Middle frontal gyrus (tissue), 1 donor: ENCODE measurements around the gene MCM8.

Source experiments
- DNase-seq: peaks from one replicate; pipeline ENCODE4 v3.0.0-alpha.2; 2015; ENCODE audit warnings: low spot score; ENCODE audit errors: extremely low spot score

Gene MCM8

GRCh38 chr20:6040958-6041807 is 90.7 kb downstream of the MCM8 start:
- no peak for DNase-seq

- no peak for DNase-seq
Measured at GRCh38 chr20:6041808-6042265, 91.4 kb downstream of the MCM8 start.

- DNase-seq: no peak
Measured at GRCh38 chr20:6044115-6044514, 93.7 kb downstream of the MCM8 start.

- no peak for DNase-seq
Measured at GRCh38 chr20:6045566-6045965, 95.1 kb downstream of the MCM8 start.

- DNase-seq: no peak
Measured at GRCh38 chr20:6046432-6046831, 96.0 kb downstream of the MCM8 start.

- DNase-seq: no peak
Measured at GRCh38 chr20:6048391-6048790, 97.9 kb downstream of the MCM8 start.
